ENCODE measurements around the gene MARCHF4.
"Not testable (repeated sequence)": the region's sequence is repeated elsewhere in the genome, so short reads cannot be mapped to it uniquely, and the experiment has no call there.

Gene MARCHF4

DNA sequence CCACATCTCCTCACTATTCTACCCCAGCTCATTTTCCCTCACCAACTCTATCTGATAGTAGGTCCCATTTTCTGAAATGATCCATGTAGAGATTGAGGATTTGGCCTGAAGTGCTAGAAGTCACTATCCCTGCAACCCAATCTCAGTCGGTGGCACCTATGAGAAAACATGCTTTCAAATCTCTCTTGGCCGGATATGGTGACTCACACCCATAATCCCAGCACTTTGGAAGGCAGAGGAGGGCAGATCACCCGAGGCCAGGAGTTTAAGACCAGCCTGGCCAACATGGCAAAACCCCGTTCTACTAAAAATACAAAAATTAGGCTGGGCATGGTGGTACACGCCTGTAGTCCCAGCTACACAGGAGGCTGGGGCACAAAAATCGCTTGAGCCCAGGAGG, 19.1 kb upstream of the MARCHF4 start:
- no peak for DNase-seq

DNA sequence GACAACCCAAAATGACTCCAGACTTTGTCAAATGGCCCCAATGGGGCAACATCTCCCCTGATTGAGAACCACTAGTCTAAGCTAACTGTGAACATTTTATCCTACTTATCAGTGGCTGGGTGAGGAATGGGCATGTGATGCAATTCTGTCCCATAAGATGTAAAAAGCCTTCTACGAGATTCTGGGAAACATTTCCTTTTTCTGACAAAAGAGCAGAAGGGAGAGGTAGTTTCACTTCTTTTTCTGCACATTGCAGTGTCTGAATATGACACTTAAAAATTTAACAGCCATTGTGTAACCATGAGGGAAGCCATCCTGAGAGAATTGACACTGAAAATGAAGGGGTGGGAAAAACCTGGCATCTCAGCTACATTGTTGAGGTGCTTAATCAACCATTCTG, 17.3 kb upstream of the MARCHF4 start:
- no peak for DNase-seq

- no peak for DNase-seq
Measured at GRCh38 chr2:216388046-216388884, 16.0 kb upstream of the MARCHF4 start.

GRCh38 chr2:216387262-216387661, 15.0 kb upstream of the MARCHF4 start:
- no peak for DNase-seq

- DNase-seq: no peak
Measured at GRCh38 chr2:216385478-216385877, 13.2 kb upstream of the MARCHF4 start.

DNA sequence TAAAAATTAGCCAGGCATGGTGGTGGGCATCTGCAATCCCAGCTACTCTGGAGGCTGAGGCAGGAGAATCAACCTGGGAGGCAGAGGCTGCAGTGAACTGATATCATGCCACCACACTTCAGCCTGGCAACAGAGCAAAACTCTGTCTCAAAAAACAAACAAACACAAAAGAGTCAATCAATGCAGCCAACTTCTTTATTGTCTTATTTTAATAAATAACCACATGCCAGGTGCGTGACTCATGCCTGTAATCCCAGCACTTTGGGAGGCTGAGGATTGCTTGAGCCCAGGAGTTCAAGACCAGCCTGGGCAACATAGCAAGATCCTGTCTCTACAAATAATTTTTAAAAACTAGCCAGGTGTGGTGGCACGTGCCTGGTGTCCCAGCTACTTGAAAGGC, 12.1 kb upstream of the MARCHF4 start:
- not testable (repeated sequence) for DNase-seq

DNA sequence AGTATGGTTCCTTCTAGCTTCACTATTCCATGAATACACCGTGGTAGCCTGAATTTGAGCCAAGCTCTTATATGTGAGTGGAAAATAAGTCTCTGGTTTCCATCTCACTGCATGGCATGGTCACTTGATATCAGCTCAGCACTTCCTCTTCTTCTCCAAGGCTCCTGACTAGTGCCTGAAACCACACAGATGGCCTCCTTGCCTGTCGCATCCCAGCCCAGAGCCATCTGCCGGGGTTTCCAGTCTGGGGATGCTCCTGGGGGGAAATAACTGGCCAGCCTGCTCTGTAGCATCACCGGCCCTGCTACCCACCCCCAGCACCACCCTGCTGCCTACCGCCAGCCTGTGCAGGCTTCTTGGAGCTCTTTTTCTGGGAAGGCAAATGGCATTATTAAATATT, 7.7 kb upstream of the MARCHF4 start:
- DNase-seq: no peak

GRCh38 chr2:216375286-216375685, 3.0 kb upstream of the MARCHF4 start:
- DNase-seq: no peak

DNA sequence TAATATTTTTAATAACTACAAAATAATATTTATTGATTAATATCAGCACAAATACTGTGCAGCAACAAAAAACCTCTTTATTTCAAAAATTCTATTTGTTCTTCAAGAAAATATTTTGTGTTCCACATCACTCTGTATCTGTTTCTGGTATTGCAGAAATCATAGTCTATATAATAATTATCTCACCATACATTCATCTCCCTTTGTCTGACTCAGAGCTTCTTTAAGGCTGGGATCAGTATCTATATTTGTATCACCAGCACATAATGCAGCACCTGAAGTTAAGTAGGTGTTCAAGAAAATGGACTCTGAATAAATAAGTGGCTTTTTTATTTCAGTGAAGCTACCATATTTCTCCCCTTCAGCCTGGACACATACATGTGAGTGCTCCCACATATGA, 1.6 kb upstream of the MARCHF4 start:
- DNase-seq: no peak

- no peak for DNase-seq
Measured at GRCh38 chr2:216372761-216373291, 543 bp upstream of the MARCHF4 start.

- DNase-seq: no peak
Measured at GRCh38 chr2:216370961-216371712, 1.1 kb downstream of the MARCHF4 start.

DNA sequence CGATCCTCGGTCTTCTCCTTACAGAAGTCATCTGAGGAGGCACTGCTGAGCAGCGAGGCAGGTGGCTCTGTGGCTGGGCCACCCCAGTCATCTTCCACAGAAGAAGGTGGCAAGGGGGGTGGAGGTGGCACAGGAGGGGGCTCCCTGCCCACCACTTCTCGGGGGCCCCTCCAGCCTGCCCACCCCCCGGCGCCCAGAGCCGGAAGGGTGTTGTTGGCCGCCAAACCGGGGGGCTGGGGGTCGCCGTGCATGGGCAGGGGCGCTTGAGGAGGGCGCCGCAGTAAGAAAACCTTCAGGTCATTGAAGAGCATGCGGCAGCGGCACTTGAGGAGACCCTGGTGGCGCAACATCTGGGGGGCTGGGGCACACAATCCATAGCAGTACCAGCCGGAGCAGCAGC, 2.5 kb downstream of the MARCHF4 start:
- no peak for DNase-seq

GRCh38 chr2:216366777-216367471, 5.4 kb downstream of the MARCHF4 start:
- no peak for DNase-seq

DNA sequence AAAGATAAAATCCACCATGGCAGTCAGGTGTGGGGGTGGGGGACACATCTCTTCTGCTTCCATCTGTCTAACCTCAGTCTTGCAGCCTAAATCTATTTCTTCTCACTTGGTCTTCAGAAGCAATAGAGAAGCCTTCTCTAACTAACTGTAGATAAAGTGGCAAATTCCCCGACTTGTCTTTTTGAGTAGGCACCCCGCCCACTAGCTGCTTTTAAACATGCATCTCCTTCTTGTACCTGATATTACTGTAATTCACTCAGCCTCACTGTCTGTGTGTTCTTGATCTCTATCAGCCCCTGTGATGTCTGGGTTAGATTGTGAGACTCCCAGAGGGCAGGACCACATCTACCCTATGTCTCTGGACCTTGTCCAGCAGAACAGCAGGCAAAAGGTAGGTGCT, 6.8 kb downstream of the MARCHF4 start:
- DNase-seq: no peak

GRCh38 chr2:216363221-216363620, 9.1 kb downstream of the MARCHF4 start:
- DNase-seq: no peak

DNA sequence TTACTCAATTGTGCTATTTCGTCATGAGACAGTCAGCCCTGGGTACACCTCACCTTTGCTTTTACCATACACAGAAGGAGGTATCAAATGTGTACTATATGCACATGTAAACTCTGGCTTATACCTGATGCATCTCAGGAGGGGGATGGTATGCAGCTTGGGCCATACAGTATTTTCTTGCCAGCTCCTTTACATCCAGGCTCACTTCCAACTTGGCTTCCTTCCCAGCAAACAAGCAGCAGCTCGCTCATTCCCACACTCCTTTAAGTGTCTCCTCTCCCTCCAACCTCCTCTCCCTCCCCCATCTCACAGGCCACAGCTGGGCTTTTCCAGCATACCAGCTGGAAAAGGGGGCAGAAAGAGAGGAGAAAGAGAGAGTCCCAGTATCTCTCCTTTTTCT, 9.6 kb downstream of the MARCHF4 start:
- DNase-seq: no peak

- no peak for DNase-seq
Measured at GRCh38 chr2:216355711-216356110, 16.6 kb downstream of the MARCHF4 start.

GRCh38 chr2:216354306-216354705, 18.0 kb downstream of the MARCHF4 start:
- no peak for DNase-seq

DNA sequence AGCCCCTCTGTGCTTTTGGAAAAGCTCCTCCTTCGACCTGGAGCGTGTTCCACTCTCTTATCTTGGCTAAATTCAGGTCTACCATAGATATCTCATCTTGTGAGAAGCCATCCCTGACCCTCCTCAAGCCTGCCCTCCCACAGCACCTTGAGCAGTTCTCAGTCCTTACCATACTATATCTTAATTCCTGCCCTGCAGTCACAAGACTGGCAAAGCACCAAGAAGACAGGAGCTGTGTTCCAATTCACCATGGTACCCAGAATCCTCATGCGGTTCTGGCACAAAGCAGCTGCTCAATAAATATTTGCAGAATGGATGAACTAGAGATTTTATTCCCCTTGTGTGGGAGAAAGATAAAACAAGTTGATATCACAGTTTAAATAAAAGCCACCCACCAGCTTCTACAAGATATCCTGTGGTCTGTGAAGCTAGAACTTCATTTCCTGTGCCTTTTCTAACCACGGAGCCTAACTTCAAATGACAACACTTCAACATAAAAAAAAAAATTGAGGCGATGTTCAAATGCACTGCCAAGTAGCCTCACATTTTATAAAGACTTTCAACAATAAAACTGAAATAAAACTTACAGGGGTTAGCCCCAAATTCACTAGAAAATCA, 19.5 kb downstream of the MARCHF4 start:
- DNase-seq: no peak

DNA sequence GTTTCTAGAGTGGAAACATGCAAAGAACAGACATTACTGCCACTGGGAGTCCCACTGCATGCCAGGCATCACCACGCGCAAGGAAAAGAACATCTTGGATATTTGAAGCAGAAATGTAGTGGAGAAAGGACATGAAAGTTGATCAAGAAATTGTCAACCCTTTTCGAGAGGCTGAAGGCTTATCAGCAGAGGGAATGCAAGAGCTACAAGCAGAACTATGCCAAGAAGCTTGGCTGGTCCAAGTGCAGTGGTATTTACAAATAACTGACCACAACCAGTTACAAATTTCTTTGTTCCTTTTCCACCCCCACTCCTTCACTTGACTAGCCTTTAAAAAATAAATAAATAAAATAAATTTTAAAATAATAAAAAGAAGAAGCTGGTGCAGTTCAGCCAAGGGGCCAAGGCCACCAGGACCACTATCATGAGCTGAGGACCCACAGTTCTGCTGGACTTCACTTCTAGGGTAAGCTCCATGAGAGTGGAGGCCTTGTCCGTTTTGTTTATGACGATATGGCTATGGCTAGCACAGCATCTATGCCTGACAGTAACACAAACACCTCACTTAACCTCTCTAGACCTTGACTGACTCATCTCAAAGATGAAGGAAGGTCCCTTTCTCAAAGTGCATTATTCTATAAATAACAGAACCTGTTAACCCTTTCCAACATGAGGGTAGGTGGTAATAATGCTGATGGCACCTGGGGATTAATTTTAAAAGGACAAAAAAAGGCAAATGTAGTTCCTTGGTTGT, 20.9 kb downstream of the MARCHF4 start:
- no peak for DNase-seq

GRCh38 chr2:216350214-216350791, 22.0 kb downstream of the MARCHF4 start:
- no peak for DNase-seq

DNA sequence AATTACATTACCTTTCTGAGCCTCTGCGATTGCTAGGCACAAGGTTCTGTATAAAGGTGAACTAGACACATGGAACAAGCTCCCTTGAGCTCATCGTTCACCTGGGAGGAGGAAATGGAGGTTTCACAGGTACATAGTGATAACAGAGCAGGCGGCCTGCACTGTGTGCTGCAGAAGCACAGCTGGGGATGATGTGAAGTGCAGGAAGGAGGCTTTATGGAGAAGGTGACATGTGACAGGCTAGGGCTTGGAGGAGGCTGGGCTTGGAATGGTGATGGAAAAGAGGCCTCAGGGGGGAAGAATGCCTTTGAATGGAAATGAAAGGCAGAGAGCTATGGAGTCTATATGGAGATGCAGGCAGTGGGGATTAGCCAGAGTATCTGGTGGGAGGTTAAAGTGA, 22.9 kb downstream of the MARCHF4 start:
- no peak for DNase-seq

Measured in NCI-H774 (cell line).